Breast epithelium (tissue), 4 donors: ENCODE data around the gene FAAP100. TPM values are rescaled to one million over a fixed set of nuclear protein-coding genes. Genes with fewer than 3 reads are reported as not detected.
A peak's percentile ranks its signal among the peaks of the same experiment; 100 is the strongest.

Experiments
- DNase-seq, 2 donors: peaks; one replicate each; pipeline ENCODE4 v3.0.0-alpha.2; 2019; ENCODE audit warnings: low spot score in 2 of 2
- H3K27ac ChIP-seq, 2 donors: fragments of 200-600 bp; sonication (generic) in 1 of 2; one replicate each; pipeline ENCODE4 v1.5.1; 2016 to 2019; ENCODE audit warnings: mild to moderate bottlenecking in 1 of 2
- H3K27me3 ChIP-seq, 2 donors: fragments of 200-600 bp; sonication (generic) in 1 of 2; one replicate each; pipeline versions ENCODE4 v1.5.1 to v1.6.0; 2017 to 2019; ENCODE audit warnings: control low read depth in 1 of 2, mild to moderate bottlenecking in 1 of 2
- H3K36me3 ChIP-seq: fragments of 200-600 bp; one replicate; pipeline ENCODE4 v1.5.1; 2019
- H3K4me1 ChIP-seq, 2 donors: fragments of 200-600 bp; sonication (generic); one replicate each; pipeline ENCODE4 v1.5.1; 2016 to 2019; ENCODE audit warnings: control low read depth in 1 of 2
- H3K4me3 ChIP-seq, 3 donors: fragments of 200-600 bp; sonication (generic); 1 replicate in 2 of 3; 2 replicates in 1 of 3; pipeline ENCODE4 v1.5.1; 2016 to 2019; ENCODE audit warnings: mild to moderate bottlenecking in 3 of 3, moderate library complexity in 2 of 3
- H3K9me3 ChIP-seq, 2 donors: fragments of 200-600 bp; sonication (generic) in 1 of 2; one replicate each; pipeline ENCODE4 v1.5.1; 2016 to 2019; ENCODE audit warnings: control low read depth in 1 of 2
- CTCF ChIP-seq, 3 donors: fragments of 450-650 bp; IDR thresholded peaks; one replicate each; pipeline ENCODE4 v1.5.1; 2016 to 2017; ENCODE audit warnings: antibody characterized with exemption in 3 of 3, mild to moderate bottlenecking in 3 of 3, moderate library complexity in 3 of 3
- POLR2A ChIP-seq: fragments of 450-650 bp; IDR thresholded peaks from one replicate; pipeline ENCODE4 v1.6.1; 2016; ENCODE audit warnings: antibody characterized with exemption, mild to moderate bottlenecking, moderate library complexity
- POLR2AphosphoS5 ChIP-seq, 3 donors: sonication (generic); formaldehyde crosslinking; IDR thresholded peaks; one replicate each; pipeline ENCODE4 v1.6.1; 2017; ENCODE audit warnings: antibody characterized with exemption in 3 of 3
- intact Hi-C: fragments of 100-400 bp; cut with DNase I; formaldehyde crosslinking; loops from one replicate; pipeline ENCODE4 v1.15.1; 2023; ENCODE audit warnings: low total_unique reads
- total RNA-seq, 3 donors: library from RNA; depleted of rRNA; stranded (reverse); fragments of >200 nt; gene quantifications; one replicate each; pipeline ENCODE4 v1.1.0, GENCODE V29; 2016

The FAAP100 gene
- total RNA-seq, 3 donors from 2014 or later: 13.0 to 23.1 (median 20.6) TPM

GRCh38 chr17:81566461-81567126, 14.4 kb upstream of the FAAP100 start:
- peak; percentile 45 to 79 for DNase-seq
- peak overlapping the region in 2 of 3 donors; percentile 20 to 54 for H3K4me3 ChIP-seq
- TF ChIP-seq CTCF (IDR thresholded peaks at IDR 0.05): no peak
- peak in 2 of 3 donors; percentile 36 to 39 for TF ChIP-seq POLR2AphosphoS5 (IDR thresholded peaks at IDR 0.05)
- no peak for TF ChIP-seq POLR2A
- H3K36me3 ChIP-seq: peaks cover 7% of the 10 kb centered on the region
- H3K27ac ChIP-seq: peak overlapping the region; percentile 77 to 89
- H3K27me3 ChIP-seq: no peaks in the 10 kb centered on the region
- no peaks in the 10 kb centered on the region for H3K9me3 ChIP-seq
- H3K4me1 ChIP-seq: peaks cover 12 to 19% of the 10 kb centered on the region in 2 donors
- intact Hi-C loops: no loop called here

GRCh38 chr17:81565231-81565630, 13.1 kb upstream of the FAAP100 start:
- Histone ChIP-seq H3K4me1 (peaks cover 12 to 19% of the 10 kb centered on the region in 2 donors), H3K9me3 (no peaks in the 10 kb centered on the region), H3K27ac (peak overlapping the region; percentile 5 to 77), H3K36me3 (peaks cover 5% of the 10 kb centered on the region), H3K4me3 (no peak overlapping the region), H3K27me3 (no peaks in the 10 kb centered on the region)
- TF ChIP-seq POLR2AphosphoS5 (IDR thresholded peaks at IDR 0.05) (no peak), CTCF (IDR thresholded peaks at IDR 0.05) (no peak), POLR2A (no peak)
- intact Hi-C loops: no loop called here
- DNase-seq: no peak

- DNase-seq: no peak
- Histone ChIP-seq H3K4me3 (no peak overlapping the region), H3K36me3 (peaks cover under 1% of the 10 kb centered on the region), H3K4me1 (peaks cover 12 to 19% of the 10 kb centered on the region in 2 donors), H3K27ac (peak overlapping the region in 1 of 2 donors; percentile 5), H3K9me3 (no peaks in the 10 kb centered on the region), H3K27me3 (no peaks in the 10 kb centered on the region)
- TF ChIP-seq CTCF (IDR thresholded peaks at IDR 0.05): no peak
- no peak for TF ChIP-seq POLR2AphosphoS5 (IDR thresholded peaks at IDR 0.05)
- no peak for TF ChIP-seq POLR2A
- intact Hi-C loops: no loop called here
These were observed 12.6 kb upstream of the FAAP100 start for GRCh38 chr17:81564778-81565177.

DNA sequence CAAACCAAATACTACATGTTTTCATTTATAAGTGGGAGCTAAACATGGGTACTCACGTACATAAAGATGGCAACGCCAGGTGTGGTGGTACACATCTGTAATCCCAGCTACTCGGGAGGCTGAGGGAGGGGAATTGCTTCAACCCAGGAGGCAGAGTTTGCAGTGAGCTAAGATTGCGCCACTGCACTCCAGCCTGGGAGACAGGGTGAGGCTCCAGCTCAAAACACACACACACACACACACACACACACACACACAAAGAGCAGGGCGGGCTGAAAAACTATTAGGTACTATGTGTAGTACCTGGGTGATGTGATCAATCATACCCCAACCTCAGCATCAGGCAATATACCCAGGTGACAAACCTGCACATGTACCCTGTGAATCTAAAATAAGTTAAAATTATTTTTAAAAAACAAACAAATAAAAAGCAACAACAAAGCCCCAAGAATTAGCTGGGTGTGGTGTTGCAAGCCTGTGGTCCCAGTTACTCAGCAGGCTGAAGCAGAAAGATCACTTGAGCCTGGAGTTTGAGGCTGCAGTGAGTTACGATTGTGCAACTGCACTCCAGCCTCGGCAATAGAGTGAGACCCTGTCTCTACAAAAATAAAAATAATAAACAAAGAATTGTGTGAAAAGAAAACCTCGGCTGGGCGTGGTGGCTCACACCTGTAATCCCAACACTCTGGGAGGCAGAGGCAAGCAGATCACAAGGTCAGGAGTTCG, 11.9 kb upstream of the FAAP100 start:
- H3K4me1 ChIP-seq: peaks cover 12 to 19% of the 10 kb centered on the region in 2 donors
- no peak overlapping the region for H3K27ac ChIP-seq
- H3K27me3 ChIP-seq: no peaks in the 10 kb centered on the region
- no peaks in the 10 kb centered on the region for H3K36me3 ChIP-seq
- no peak for DNase-seq
- no peak for TF ChIP-seq CTCF (IDR thresholded peaks at IDR 0.05)
- no peak for TF ChIP-seq POLR2AphosphoS5 (IDR thresholded peaks at IDR 0.05)
- no peak overlapping the region for H3K4me3 ChIP-seq
- H3K9me3 ChIP-seq: no peaks in the 10 kb centered on the region
- intact Hi-C loops: no loop called here

- intact Hi-C loops: no loop called here
- H3K36me3 ChIP-seq: no peaks in the 10 kb centered on the region
- no peak overlapping the region for H3K27ac ChIP-seq
- H3K4me3 ChIP-seq: no peak overlapping the region
- H3K4me1 ChIP-seq: peaks cover 5 to 8% of the 10 kb centered on the region in 2 donors
- H3K9me3 ChIP-seq: no peaks in the 10 kb centered on the region
- TF ChIP-seq POLR2AphosphoS5 (IDR thresholded peaks at IDR 0.05) (no peak), CTCF (IDR thresholded peaks at IDR 0.05) (no peak), POLR2A (no peak)
- no peak for DNase-seq
- no peaks in the 10 kb centered on the region for H3K27me3 ChIP-seq
These were observed 9.3 kb upstream of the FAAP100 start for GRCh38 chr17:81561494-81561885.
